HuH-7 (cell line): ENCODE results near the gene APP.

Experiments used
- DNase-seq: peaks from one replicate; pipeline ENCODE4 v3.0.0; 2011; ENCODE audit warnings: low spot score

APP gene

GRCh38 chr21:25903607-25904006 is 267.0 kb downstream of the APP start:
- no peak for DNase-seq

GRCh38 chr21:25901330-25901979 is 269.1 kb downstream of the APP start:
- DNase-seq = no peak

GRCh38 chr21:25898671-25899070 is 271.9 kb downstream of the APP start:
- no peak for DNase-seq

GRCh38 chr21:25897383-25897782 is 273.2 kb downstream of the APP start:
- DNase-seq = no peak

GRCh38 chr21:25896501-25897056 is 274.0 kb downstream of the APP start:
- DNase-seq = no peak

GRCh38 chr21:25895565-25896205 is 274.9 kb downstream of the APP start:
- DNase-seq = no peak

GRCh38 chr21:25893191-25893590 is 277.4 kb downstream of the APP start:
- DNase-seq = no peak

- no peak for DNase-seq
These were observed 279.0 kb downstream of the APP start for GRCh38 chr21:25891596-25891995.

- no peak for DNase-seq
These were observed 280.6 kb downstream of the APP start for GRCh38 chr21:25890001-25890400.

- DNase-seq = no peak
These were observed 281.9 kb downstream of the APP start for GRCh38 chr21:25888711-25889110.

- no peak for DNase-seq
These were observed 282.8 kb downstream of the APP start for GRCh38 chr21:25887646-25888306.

GRCh38 chr21:25887166-25887565 is 283.4 kb downstream of the APP start:
- no peak for DNase-seq

- no peak for DNase-seq
These were observed 284.7 kb downstream of the APP start for GRCh38 chr21:25885880-25886279.

GRCh38 chr21:25885405-25885804 is 285.2 kb downstream of the APP start:
- DNase-seq = no peak

GRCh38 chr21:25884311-25884710 is 286.3 kb downstream of the APP start:
- DNase-seq = no peak

- peak; percentile 46 for DNase-seq
These were observed 288.8 kb downstream of the APP start for GRCh38 chr21:25881524-25882376.

GRCh38 chr21:25879203-25879602 is 291.4 kb downstream of the APP start:
- no peak for DNase-seq

GRCh38 chr21:25878344-25878743 is 292.2 kb downstream of the APP start:
- DNase-seq = no peak

- no peak for DNase-seq
These were observed 298.3 kb downstream of the APP start for GRCh38 chr21:25872271-25872670.

- DNase-seq = no peak
These were observed 299.0 kb downstream of the APP start for GRCh38 chr21:25871566-25871965.

- no peak for DNase-seq
These were observed 300.5 kb downstream of the APP start for GRCh38 chr21:25870084-25870483.

- DNase-seq = no peak
These were observed 303.5 kb downstream of the APP start for GRCh38 chr21:25867061-25867460.
